OCI-LY7 (cell line): Measurements from ENCODE around the gene NFATC2.

ENCODE experiments used
- CTCF ChIP-seq: fragments of 200-600 bp; sonication (generic); conservative IDR thresholded peaks from 2 replicates; pipeline ENCODE4 v1.5.1; 2014; ENCODE audit warnings: mild to moderate bottlenecking, antibody characterized with exemption, low read length, moderate library complexity, mixed read lengths
- EZH2phosphoT487 ChIP-seq: fragments of 200-600 bp; sonication (generic); IDR thresholded peaks from 2 replicates; pipeline ENCODE4 v1.6.1; 2018; ENCODE audit warnings: low read depth, borderline replicate concordance, mild to moderate bottlenecking, mixed run types, antibody characterized with exemption, low read length, moderate library complexity, mixed read lengths

- TF ChIP-seq CTCF (no peak), EZH2phosphoT487 (no peak)
These were observed 42.6 kb upstream of the NFATC2 start for GRCh38 chr20:51585148-51585547.
